H1 (cell line): ENCODE measurements around the gene WDR54. TPM values are rescaled to one million over a fixed set of nuclear protein-coding genes. Genes with fewer than 3 reads are reported as not detected.

Experiments used
- CTCF ChIA-PET: fragments of 300-600 bp; sonication (Branson Sonifier 250); formaldehyde crosslinking; loops from one replicate; lab custom pipeline; 2021; ENCODE audit not compliant: partially characterized antibody; lab: Charles Lee
- POLR2A ChIA-PET: fragments of 300-600 bp; sonication (Branson Sonifier 250); formaldehyde crosslinking; loops from one replicate; lab custom pipeline; 2021; ENCODE audit warnings: inconsistent platforms; ENCODE audit not compliant: partially characterized antibody; lab: Charles Lee
- DNase-seq, 2 experiments: peaks; one replicate each; pipeline versions ENCODE4 v3.0.0 to v3.0.0-alpha.2; 2010 to 2022; ENCODE audit warnings: low spot score in 2 of 2, low read depth in 1 of 2, mixed read lengths in 1 of 2
- FAIRE-seq: peaks from 2 replicates; lab custom pipeline; 2011; peaks lifted over from hg19 to GRCh38; lab: Jason Lieb, UNC
- H2AFZ ChIP-seq: 2 replicates; pipeline ENCODE4 v1.8.1; 2012; ENCODE audit warnings: low read length, inconsistent platforms
- H2AK5ac ChIP-seq: 2 replicates; pipeline ENCODE4 v1.6.1; 2013; ENCODE audit warnings: low read depth, low read length
- H2BK120ac ChIP-seq: replicated peaks from 2 replicates; pipeline ENCODE3; 2013; ENCODE audit warnings: low read depth, low read length, inconsistent platforms
- H2BK12ac ChIP-seq: 2 replicates; pipeline ENCODE4 v1.6.1; 2013; ENCODE audit warnings: low read depth, low read length
- H2BK15ac ChIP-seq: 2 replicates; pipeline ENCODE4 v1.6.1; 2013; ENCODE audit warnings: low read length
- H2BK20ac ChIP-seq: 2 replicates; pipeline ENCODE4 v1.6.1; 2013; ENCODE audit warnings: low read length
- H2BK5ac ChIP-seq: 2 replicates; pipeline ENCODE4 v1.6.1; 2013; ENCODE audit warnings: low read depth, low read length
- H3K14ac ChIP-seq: 2 replicates; pipeline ENCODE4 v1.6.1; 2013; ENCODE audit warnings: inconsistent platforms; ENCODE audit not compliant: insufficient read length
- H3K18ac ChIP-seq: 2 replicates; pipeline ENCODE4 v1.6.1; 2013; ENCODE audit warnings: low read length; ENCODE audit errors: extremely low read depth
- H3K23ac ChIP-seq: 2 replicates; pipeline ENCODE4 v1.6.1; 2013; ENCODE audit warnings: inconsistent platforms; ENCODE audit not compliant: insufficient read length
- H3K23me2 ChIP-seq: 2 replicates; pipeline ENCODE4 v1.6.1; 2013; ENCODE audit warnings: low read depth, low read length
- H3K27ac ChIP-seq: 2 replicates; pipeline ENCODE4 v1.6.1; 2011; ENCODE audit warnings: low read depth, low read length, inconsistent platforms
- H3K27me3 ChIP-seq, 4 experiments: replicated peaks in 1 of 4; 1 replicate in 1 of 4; 2 replicates in 3 of 4; pipeline versions ENCODE4 v1.6.1 to v1.8.1; 2011 to 2013; ENCODE audit warnings: low read length in 3 of 4, mild to moderate bottlenecking in 3 of 4, inconsistent platforms in 2 of 4, mixed read lengths in 2 of 4, moderate library complexity in 1 of 4; ENCODE audit not compliant: control insufficient read depth in 3 of 4, insufficient read depth in 3 of 4; ENCODE audit errors: extremely low read depth in 1 of 4
- H3K36me3 ChIP-seq, 4 experiments: 2 replicates each; pipeline versions ENCODE4 v1.6.1 to v1.8.1; 2011 to 2013; ENCODE audit warnings: mild to moderate bottlenecking in 4 of 4, low read length in 3 of 4, moderate library complexity in 2 of 4, control low read depth in 1 of 4, inconsistent platforms in 1 of 4; ENCODE audit not compliant: insufficient read depth in 4 of 4, control insufficient read depth in 2 of 4
- H3K4ac ChIP-seq: replicated peaks from 2 replicates; pipeline ENCODE3; 2013; ENCODE audit warnings: low read length, low read depth, mixed read lengths, inconsistent platforms; ENCODE audit not compliant: insufficient read length
- H3K4me1 ChIP-seq, 4 experiments: replicated peaks in 1 of 4; 1 replicate in 1 of 4; 2 replicates in 3 of 4; pipeline versions ENCODE4 v1.6.1 to v1.8.1; 2011 to 2013; ENCODE audit warnings: low read length in 3 of 4, inconsistent platforms in 2 of 4, mixed read lengths in 1 of 4; ENCODE audit not compliant: insufficient read depth in 4 of 4, control insufficient read depth in 3 of 4
- H3K4me2 ChIP-seq, 2 experiments: 2 replicates each; pipeline versions ENCODE4 v1.6.1 to v1.8.1; 2011 to 2013; ENCODE audit warnings: low read depth in 2 of 2, low read length in 2 of 2, control low read depth in 1 of 2, inconsistent platforms in 1 of 2, mild to moderate bottlenecking in 1 of 2; ENCODE audit not compliant: insufficient read depth in 1 of 2
- H3K4me3 ChIP-seq, 4 experiments: fragments of 200-600, 300-600 bp in 1 of 4; sonication (generic), shearing (Covaris generic), sonication (Bioruptor Twin) in 1 of 4; 2 replicates each; pipeline versions ENCODE4 v1.5.1 to v1.8.1; 2011 to 2016; ENCODE audit warnings: low read length in 4 of 4, low read depth in 3 of 4, control low read depth in 2 of 4, inconsistent platforms in 2 of 4, mild to moderate bottlenecking in 2 of 4, mixed read lengths in 1 of 4, moderate library complexity in 1 of 4; ENCODE audit not compliant: insufficient read depth in 2 of 4; ENCODE audit errors: extremely low read depth in 1 of 4
- H3K56ac ChIP-seq: replicated peaks from 2 replicates; pipeline ENCODE3; 2013; ENCODE audit warnings: low read depth, mild to moderate bottlenecking, mixed read lengths, low read length, inconsistent platforms; ENCODE audit not compliant: insufficient read length
- H3K79me1 ChIP-seq: 2 replicates; pipeline ENCODE4 v1.6.1; 2013; ENCODE audit warnings: low read depth, low read length, control low read depth
- H3K79me2 ChIP-seq, 2 experiments: 2 replicates each; pipeline versions ENCODE4 v1.6.1 to v1.8.1; 2012 to 2013; ENCODE audit warnings: low read length in 2 of 2, mild to moderate bottlenecking in 2 of 2, inconsistent platforms in 1 of 2; ENCODE audit not compliant: insufficient read depth in 2 of 2, control insufficient read depth in 1 of 2
- H3K9ac ChIP-seq, 4 experiments: replicated peaks in 1 of 4; 1 replicate in 1 of 4; 2 replicates in 3 of 4; pipeline versions ENCODE4 v1.6.1 to v1.8.1; 2011 to 2013; ENCODE audit warnings: low read depth in 3 of 4, low read length in 3 of 4, control low read depth in 2 of 4, mild to moderate bottlenecking in 2 of 4, moderate library complexity in 2 of 4, inconsistent platforms in 1 of 4; ENCODE audit errors: extremely low read depth in 1 of 4
- H3K9me3 ChIP-seq, 2 experiments: 2 replicates each; pipeline versions ENCODE4 v1.6.1 to v1.8.1; 2012 to 2013; ENCODE audit warnings: mild to moderate bottlenecking in 2 of 2, moderate library complexity in 2 of 2, control low read depth in 1 of 2, inconsistent platforms in 1 of 2, low read depth in 1 of 2, low read length in 1 of 2, mixed read lengths in 1 of 2; ENCODE audit not compliant: insufficient read depth in 2 of 2
- H4K20me1 ChIP-seq, 2 experiments: replicated peaks in 1 of 2; 2 replicates each; pipeline versions ENCODE3 to v1.8.1; 2011 to 2013; ENCODE audit warnings: inconsistent platforms in 2 of 2, low read length in 2 of 2, mild to moderate bottlenecking in 1 of 2; ENCODE audit not compliant: insufficient read depth in 2 of 2, control insufficient read depth in 1 of 2
- H4K5ac ChIP-seq: 2 replicates; pipeline ENCODE4 v1.6.1; 2013; ENCODE audit warnings: low read length, low read depth, mixed read lengths, inconsistent platforms; ENCODE audit not compliant: insufficient read length
- H4K8ac ChIP-seq: 2 replicates; pipeline ENCODE4 v1.8.0; 2013; ENCODE audit warnings: mild to moderate bottlenecking, moderate library complexity, low read length, inconsistent platforms; ENCODE audit not compliant: insufficient read depth; ENCODE audit errors: extremely low read depth
- H4K91ac ChIP-seq: replicated peaks from 2 replicates; pipeline ENCODE3; 2013; ENCODE audit warnings: low read length, mixed read lengths, inconsistent platforms; ENCODE audit not compliant: insufficient read length
- ATF2 ChIP-seq: IDR thresholded peaks from 2 replicates; pipeline ENCODE4 v1.6.1; 2012; ENCODE audit warnings: low read length, inconsistent platforms
- CHD2 ChIP-seq: IDR thresholded peaks from 2 replicates; pipeline ENCODE4 v1.6.1; 2012; ENCODE audit warnings: low read length, improper control_type of control experiment
- EGR1 ChIP-seq: IDR thresholded peaks from 2 replicates; pipeline ENCODE4 v1.6.1; 2011; ENCODE audit warnings: low read depth, low read length, borderline replicate concordance
- MAFK ChIP-seq: IDR thresholded peaks from 2 replicates; pipeline ENCODE4 v1.6.1; 2012; ENCODE audit warnings: low read depth, mild to moderate bottlenecking, improper control_type of control experiment, low read length
- POLR2AphosphoS5 ChIP-seq: IDR thresholded peaks from 2 replicates; pipeline ENCODE4 v1.6.1; 2011; ENCODE audit warnings: low read depth, low read length
- SP1 ChIP-seq: IDR thresholded peaks from 2 replicates; pipeline ENCODE4 v1.6.1; 2011; ENCODE audit warnings: low read depth, low read length
- TBP ChIP-seq: IDR thresholded peaks from 2 replicates; pipeline ENCODE4 v1.6.1; 2011; ENCODE audit warnings: low read depth, low read length, improper control_type of control experiment
- ZNF274 ChIP-seq: IDR thresholded peaks from 2 replicates; pipeline ENCODE4 v1.7.0; 2012; ENCODE audit warnings: low read length, borderline replicate concordance; ENCODE audit errors: extremely low read depth
- WGBS, 2 experiments: shearing (Covaris generic) in 1 of 2; methylation state at CpG; one replicate each; pipeline versions ENCODE4 v1.1.6 to v1.1.7; 2013 to 2015; ENCODE audit warnings: low lambda C conversion rate in 2 of 2, mixed read lengths in 2 of 2, inconsistent platforms in 1 of 2, low coverage in 1 of 2, missing lambda C conversion rate in 1 of 2; ENCODE audit not compliant: insufficient replicate concordance in 2 of 2, insufficient coverage in 1 of 2, insufficient read length in 1 of 2; ENCODE audit errors: extremely low coverage in 1 of 2, missing lambda C conversion rate in 1 of 2; 5-methylcytosine and 5-hydroxymethylcytosine counted together
- polyA plus RNA-seq, 7 experiments: library from polyadenylated mRNA; depleted of rRNA in 3 of 7; stranded (reverse) in 5 of 7; unstranded in 2 of 7; fragments of >200 nt in 5 of 7; fragments of 200-250 nt in 2 of 7; gene quantifications; 1 replicate in 5 of 7; 2 replicates in 1 of 7; 4 replicates in 1 of 7; pipeline versions ENCODE4 v1.2.1 to v1.2.3, GENCODE V29; 2011 to 2013; ENCODE audit warnings: missing spikeins in 2 of 7, mixed read lengths in 2 of 7
- total RNA-seq: library from RNA; stranded (reverse); fragmentation: NEBNext Ultra II Directional; extraction: Animal tissue kit (Norgen Biotek cat#: 25700); gene quantifications from 2 replicates; pipeline ENCODE4 v1.2.1, GENCODE V29; 2021

Gene WDR54
- total and polyA plus RNA-seq, 2 of the 8 experiments (the other 6 are each of a cell fraction or from before 2014, with no cell fraction given): 41.6 to 125 TPM

DNA sequence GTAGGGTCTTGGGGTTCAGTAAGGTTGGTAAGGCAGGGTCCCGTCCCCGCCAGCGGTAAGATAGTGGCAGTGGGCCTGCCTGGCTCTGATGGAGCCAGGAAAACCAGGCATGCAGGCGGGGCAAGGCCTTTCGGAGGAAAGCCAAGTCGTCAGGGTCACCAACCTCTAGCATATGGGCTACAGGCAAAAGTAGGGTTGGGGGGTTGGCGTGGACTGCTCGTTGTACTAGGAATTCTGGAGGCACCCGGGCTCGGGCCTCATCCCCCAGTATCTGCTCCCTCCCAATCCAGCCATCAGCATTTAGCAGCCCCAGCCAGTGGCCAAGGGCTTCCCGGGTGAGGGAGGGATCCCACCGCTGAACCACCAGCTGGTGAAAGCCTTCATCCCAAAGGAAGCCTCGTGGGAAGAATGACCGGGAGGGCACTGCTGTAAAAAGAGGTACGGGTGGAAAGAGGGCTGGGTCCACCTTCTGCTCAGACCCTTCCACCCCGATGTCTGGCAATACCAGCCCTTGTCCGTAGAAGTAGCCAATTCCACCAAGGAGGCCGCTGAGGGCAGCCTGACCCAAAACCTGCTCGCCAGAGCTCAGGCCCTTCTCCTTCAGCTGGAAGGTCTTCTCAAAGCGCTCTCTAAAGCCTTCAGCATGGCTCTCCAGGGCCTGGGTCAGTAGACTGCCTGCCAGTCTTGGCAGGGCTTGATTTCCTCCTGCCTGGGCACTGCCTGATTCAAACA lies 40.7 kb downstream of the WDR54 start:
- Histone ChIP-seq H3K23me2 (peaks cover 17% of the 10 kb centered on the region), H3K18ac (no peak overlapping the region), H3K23ac (no peak overlapping the region), H4K91ac (no peak overlapping the region), H2AFZ (no peak overlapping the region), H4K8ac (no peak overlapping the region; the same call in 1 of the 2 replicates), H3K36me3 (peaks cover 0 to 12% (median 2%) of the 10 kb centered on the region in 4 experiments; a peak in 4 of 8 replicates), H2BK120ac (no peak overlapping the region), H2BK15ac (no peak overlapping the region), H3K79me2 (peaks cover 0 to 10% of the 10 kb centered on the region in 2 experiments; a peak in 1 of 4 replicates), H3K4ac (no peak overlapping the region), H2AK5ac (no peak overlapping the region), H3K4me2 (no peak overlapping the region), H3K4me1 (peaks cover 0 to 2% (median 0%) of the 10 kb centered on the region in 4 experiments; a peak in 2 of 7 replicates), H3K14ac (no peak overlapping the region), H3K9me3 (no peaks in the 10 kb centered on the region), H3K27ac (no peak overlapping the region), H3K27me3 (no peaks in the 10 kb centered on the region), H2BK5ac (no peak overlapping the region), H4K5ac (no peak overlapping the region), H3K4me3 (no peak overlapping the region), H4K20me1 (no peaks in the 10 kb centered on the region), H3K79me1 (no peaks in the 10 kb centered on the region; the same call in none of the 2 replicates), H2BK12ac (no peak overlapping the region), H3K9ac (no peak overlapping the region), H3K56ac (no peak overlapping the region), H2BK20ac (no peak overlapping the region)
- DNase-seq (no peak), FAIRE-seq (no peak)
- ChIA-PET POLR2A (interaction anchor here (0.7 to 10.5 kb wide), 8 partner anchors 8 to 36 kb away, joined by 3 to 89 read pairs (median 4); partner anchors contain the start of genes CCDC142, INO80B, MRPL53 and RTKN), CTCF (interaction anchor here (0.6 to 10.5 kb wide), 17 partner anchors 9 to 337 kb away, joined by 3 to 86 read pairs (median 3); partner anchors contain the start of genes CCDC142, M1AP, MRPL53 and TTC31)
- 93% methylated on average over 19 of the region's 20 CpGs; no CpG with 5 or more reads in 1 of the 2 experiments for WGBS, 2 experiments
- TF ChIP-seq ATF2: no peak
- no peak for TF ChIP-seq ZNF274
- no peak for TF ChIP-seq CHD2
- TF ChIP-seq POLR2AphosphoS5: no peak
- TF ChIP-seq MAFK: no peak
- no peak for TF ChIP-seq SP1
- TF ChIP-seq TBP: no peak
- TF ChIP-seq EGR1: no peak
